Measurements from ENCODE around the gene MTPN.

Gene MTPN, protein sequence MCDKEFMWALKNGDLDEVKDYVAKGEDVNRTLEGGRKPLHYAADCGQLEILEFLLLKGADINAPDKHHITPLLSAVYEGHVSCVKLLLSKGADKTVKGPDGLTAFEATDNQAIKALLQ

GRCh38 chr7:135977007-135977741 is at the start of gene MTPN:
TSS of gene MTPN (minus strand) at chr7:135977359. CDS start at chr7:135977100, 259 bp downstream.
- DNase-seq (ENCODE audit: low read depth): peak; percentile 97

GRCh38 chr7:136026209-136026608 is 49.0 kb upstream of the MTPN start:
- no peak for DNase-seq (ENCODE audit: low read depth)

- no peak for DNase-seq (ENCODE audit: low read depth)
These were observed 46.1 kb upstream of the MTPN start for GRCh38 chr7:136023134-136023869.

- no peak for DNase-seq (ENCODE audit: low read depth)
These were observed 43.4 kb upstream of the MTPN start for GRCh38 chr7:136020556-136020955.

DNA sequence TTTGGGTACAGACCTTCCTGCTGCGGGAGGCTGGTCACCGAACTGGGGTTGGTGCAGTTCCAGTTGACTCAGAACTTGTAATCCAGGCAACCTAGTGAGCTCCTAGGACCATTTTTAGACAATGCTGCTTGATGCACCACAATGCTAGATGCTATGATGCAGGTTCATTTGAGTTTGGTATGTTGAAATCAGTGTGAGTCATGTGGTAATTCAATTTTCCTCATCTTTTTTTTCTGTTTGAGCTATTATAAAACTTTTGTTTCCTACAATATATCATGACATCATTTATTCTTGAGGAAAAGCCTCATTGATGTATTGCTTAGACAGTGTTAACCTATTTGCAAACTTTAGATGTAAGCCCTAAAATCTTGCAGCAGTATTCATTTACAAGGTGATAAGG is 40.9 kb upstream of the MTPN start:
- DNase-seq (ENCODE audit: low read depth): no peak

GRCh38 chr7:136016649-136017395 is 39.7 kb upstream of the MTPN start:
- DNase-seq (ENCODE audit: low read depth): no peak

GRCh38 chr7:136015638-136016037 is 38.5 kb upstream of the MTPN start:
- DNase-seq (ENCODE audit: low read depth): no peak

GRCh38 chr7:136014659-136015058 is 37.5 kb upstream of the MTPN start:
- DNase-seq (ENCODE audit: low read depth): no peak

- no peak for DNase-seq (ENCODE audit: low read depth)
These were observed 35.1 kb upstream of the MTPN start for GRCh38 chr7:136012238-136012637.

- no peak for DNase-seq (ENCODE audit: low read depth)
These were observed 32.4 kb upstream of the MTPN start for GRCh38 chr7:136009488-136010079.

DNA sequence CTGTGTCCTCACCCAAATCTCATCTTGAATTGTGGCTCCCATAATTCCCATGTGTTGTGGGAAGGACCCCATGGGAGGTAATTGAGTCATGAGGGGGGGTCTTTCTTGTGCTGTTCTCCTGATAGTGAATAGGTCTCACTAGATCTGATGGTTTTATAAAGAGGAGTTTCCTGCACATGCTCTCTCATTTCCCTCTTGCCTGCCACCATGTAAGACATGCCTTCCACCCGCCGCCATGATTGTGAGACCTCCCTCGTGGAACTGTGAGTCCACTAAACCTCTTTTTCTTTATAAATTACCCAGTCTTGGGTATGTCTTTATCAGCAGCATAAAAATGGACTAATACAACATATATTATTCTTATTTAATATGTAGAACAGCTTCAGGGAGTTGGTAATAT is 29.0 kb upstream of the MTPN start:
- DNase-seq (ENCODE audit: low read depth): no peak

- DNase-seq (ENCODE audit: low read depth): no peak
These were observed 26.9 kb upstream of the MTPN start for GRCh38 chr7:136004083-136004482.

- no peak for DNase-seq (ENCODE audit: low read depth)
These were observed 25.6 kb upstream of the MTPN start for GRCh38 chr7:136002802-136003201.

DNA sequence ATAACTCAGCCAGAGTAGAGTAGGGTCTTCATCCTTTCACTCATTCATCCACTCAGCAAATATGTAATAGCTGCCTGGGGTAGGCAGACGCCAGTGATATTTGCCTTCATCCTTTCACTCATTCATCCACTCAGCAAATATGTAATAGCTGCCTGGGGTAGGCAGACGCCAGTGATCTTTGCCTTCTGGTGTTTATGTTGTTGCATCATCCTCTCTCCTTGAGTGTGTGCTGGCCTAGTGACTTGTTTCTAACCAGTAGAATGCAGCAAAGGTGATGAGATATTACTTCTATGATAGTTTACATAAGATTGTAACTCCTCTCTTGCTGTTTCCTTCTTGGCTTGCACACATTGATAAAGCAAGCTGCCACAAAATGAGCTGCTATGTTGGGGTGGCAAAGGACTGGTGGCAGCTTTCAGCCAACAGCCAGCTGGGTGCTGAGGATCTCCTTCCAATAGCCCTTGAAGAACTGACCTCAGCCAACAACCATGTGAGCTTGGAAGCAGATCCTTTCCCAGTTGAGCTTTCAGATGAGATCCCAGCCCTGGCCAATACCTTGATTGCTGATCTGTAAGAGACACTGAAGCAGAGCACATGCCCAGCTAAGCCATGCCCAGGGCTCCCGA is 23.2 kb upstream of the MTPN start:
- DNase-seq (ENCODE audit: low read depth): no peak

- DNase-seq (ENCODE audit: low read depth): no peak
These were observed 20.9 kb upstream of the MTPN start for GRCh38 chr7:135998081-135998480.

- DNase-seq (ENCODE audit: low read depth): no peak
These were observed 18.6 kb upstream of the MTPN start for GRCh38 chr7:135995748-135996147.

GRCh38 chr7:135994466-135995205 is 17.5 kb upstream of the MTPN start:
- no peak for DNase-seq (ENCODE audit: low read depth)

GRCh38 chr7:135993950-135994349 is 16.8 kb upstream of the MTPN start:
- DNase-seq (ENCODE audit: low read depth): no peak

- no peak for DNase-seq (ENCODE audit: low read depth)
These were observed 14.7 kb upstream of the MTPN start for GRCh38 chr7:135991906-135992305.

- no peak for DNase-seq (ENCODE audit: low read depth)
These were observed 14.2 kb upstream of the MTPN start for GRCh38 chr7:135991322-135991721.

- no peak for DNase-seq (ENCODE audit: low read depth)
These were observed 13.1 kb upstream of the MTPN start for GRCh38 chr7:135990258-135990657.
